HG03571 (cell line): ENCODE measurements around the gene TRIM71.
"Not testable (repeated sequence)": the region's sequence is repeated elsewhere in the genome, so short reads cannot be mapped to it uniquely, and the experiment has no call there.

Experiments
- ATAC-seq: cut with Tn5 transposase; IDR thresholded peaks from one replicate; pipeline ENCODE4 v1.9.1; 2021; ENCODE audit not compliant: unreplicated experiment

The TRIM71 gene

DNA sequence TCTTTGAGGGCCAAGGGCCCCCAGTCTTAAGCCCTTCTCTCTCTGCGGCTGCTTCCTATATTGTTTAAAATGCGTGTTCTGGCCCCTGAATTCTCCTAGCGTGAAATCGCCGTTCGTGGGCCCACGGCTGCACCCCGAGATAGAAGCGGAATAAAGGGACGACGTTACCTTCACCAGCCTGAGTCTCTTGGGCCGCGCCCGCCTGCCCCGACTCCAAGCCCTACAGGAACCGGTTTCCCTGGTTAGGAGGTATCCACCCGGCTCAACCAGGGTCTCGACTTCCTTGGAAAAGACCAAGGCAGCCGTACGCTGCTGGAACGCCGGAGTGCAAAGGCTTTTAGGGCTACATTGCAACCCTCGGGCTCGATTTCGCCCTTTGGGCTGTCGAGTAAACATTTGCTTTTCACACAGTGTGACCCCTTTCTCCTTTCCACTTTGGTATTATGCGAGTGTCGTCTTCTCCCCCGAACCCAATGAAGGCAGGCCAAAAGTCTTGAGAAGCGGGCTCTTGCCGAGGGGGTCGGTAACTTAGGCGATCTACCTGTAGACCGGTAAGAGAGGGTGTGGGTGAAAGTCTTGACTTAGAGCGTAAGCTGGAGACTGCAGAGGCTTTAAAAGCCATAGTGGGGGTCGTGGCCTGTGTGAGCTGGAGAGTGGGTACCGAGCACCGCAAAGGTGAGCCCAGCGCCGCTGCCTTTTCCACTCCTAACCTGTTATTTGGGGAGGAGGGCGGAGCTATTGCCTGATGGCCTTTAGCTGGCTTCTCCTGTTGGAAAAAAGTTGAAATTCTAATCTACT lies 2.0 kb downstream of the TRIM71 start:
- ATAC-seq: no peak

DNA sequence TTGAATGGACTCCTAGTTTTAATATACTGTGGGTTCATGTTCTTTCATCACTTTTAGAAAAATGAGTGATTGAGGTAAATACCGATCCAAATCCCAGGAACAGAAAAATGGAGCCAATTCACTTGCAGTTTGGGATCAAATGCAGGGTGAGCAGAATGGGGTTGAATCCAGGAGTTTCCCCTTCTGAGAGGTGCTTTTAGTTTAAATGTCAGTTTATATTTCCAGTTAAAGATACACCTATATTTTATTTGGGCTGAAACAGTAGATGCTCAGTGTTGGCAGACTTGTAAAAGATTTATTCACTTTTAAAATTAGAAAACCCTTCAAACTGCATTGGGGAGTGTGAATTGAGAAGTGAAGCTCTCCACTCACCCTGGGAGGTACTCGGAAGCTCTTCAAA lies 2.6 kb downstream of the TRIM71 start:
- no peak for ATAC-seq

DNA sequence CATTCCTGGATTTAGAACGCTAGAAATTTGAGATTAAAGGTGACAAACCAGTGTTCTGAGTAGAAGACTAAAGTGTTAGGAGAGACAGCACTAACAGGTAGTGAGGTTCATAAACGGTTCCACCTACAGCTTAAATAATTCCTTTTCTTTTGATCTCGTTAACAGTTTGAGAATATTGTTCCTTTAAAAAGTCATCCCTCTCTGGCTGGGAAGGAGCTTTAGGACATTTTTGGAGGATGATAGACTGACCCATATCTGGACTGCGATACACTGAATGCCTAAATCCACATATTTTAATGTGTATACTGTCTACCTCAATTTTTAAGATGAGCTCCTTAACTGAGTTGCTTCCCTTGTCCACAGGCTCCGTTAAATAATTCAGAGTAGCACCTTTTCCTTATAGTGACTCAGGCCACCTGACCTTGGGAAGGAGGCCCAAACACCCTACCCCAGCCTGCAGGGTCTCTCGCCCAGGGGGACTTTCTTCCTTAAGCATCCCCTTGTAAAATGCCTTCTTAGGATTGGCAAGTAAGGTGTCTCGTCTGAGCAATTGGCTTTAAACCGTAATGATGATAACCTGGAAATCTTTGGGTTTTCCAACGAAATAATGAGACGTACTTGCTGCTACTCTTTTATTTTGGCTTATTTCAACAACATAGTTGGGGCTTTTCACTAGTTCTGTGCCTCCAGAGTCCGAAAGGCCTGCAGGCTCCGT lies 3.3 kb downstream of the TRIM71 start:
- no peak for ATAC-seq

DNA sequence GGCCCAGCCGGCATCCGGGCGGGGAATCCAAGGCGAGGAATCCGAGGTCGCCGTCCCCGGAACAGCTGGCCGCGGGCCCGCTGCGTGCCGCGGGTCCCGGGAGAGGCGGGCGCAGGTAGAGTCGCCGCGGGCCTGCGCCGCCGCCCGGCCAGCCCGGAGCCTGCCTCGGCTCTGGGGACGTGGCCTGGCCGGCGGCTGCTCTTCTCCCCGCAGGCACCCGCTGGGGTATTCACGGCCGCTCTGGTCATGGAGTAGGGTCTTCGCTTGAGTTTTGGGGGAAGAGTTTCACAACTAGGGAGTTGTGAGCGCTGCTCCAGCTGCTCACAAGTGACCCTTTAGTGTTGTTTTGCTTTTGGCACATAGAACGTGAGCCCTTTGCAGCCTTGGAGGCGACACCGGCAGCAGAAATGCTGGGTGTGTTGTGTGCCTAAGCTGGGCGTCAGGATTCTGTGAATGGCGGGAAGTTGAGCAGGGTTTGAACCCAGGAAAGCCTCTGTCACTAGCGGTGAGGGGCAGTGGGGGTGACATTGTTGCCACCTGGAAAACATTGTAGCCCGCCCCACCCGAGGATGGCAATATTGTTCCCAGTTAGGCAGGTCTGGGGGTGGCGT lies 4.0 kb downstream of the TRIM71 start:
- no peak for ATAC-seq

DNA sequence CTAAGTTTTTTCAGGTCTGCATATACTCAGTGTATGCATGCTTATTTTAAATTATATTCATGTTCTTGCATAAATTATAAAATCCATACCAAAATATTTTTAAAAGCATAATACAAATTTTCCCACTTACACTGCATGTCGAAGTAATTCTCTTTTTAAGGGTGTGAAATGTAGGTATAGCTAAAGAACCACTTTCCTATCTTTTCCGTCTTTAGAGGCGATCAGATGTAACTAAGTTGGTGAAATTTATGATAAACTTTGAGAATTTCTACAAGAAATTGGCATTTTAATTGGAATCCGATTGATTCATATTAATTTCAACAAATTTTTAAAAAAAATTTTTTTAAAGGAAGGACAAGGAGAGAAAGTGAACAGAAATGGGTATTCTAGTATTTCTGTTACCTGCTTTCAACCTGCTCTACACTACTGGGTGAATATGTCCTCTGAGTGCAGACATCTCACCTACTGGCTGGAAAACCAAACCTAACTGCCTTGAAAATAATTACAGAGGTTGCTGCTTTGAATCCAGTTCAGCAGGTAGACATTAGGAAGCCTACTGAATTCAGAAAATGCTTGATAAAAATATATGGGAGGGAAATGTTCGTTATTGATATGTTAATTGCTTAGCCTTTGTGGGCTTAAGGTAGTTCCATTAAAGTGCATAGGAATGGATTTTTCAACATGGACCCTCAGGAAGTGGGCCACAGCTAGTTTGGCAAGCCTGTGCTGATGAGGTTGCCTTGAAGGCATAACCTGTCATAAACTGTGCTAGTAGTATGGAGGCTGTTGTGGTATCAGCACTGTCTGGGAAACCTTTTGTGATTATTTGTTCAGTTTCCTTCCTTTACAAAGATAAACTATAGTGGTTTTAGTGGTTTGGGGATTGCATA lies 5.1 kb downstream of the TRIM71 start:
- ATAC-seq: no peak

DNA sequence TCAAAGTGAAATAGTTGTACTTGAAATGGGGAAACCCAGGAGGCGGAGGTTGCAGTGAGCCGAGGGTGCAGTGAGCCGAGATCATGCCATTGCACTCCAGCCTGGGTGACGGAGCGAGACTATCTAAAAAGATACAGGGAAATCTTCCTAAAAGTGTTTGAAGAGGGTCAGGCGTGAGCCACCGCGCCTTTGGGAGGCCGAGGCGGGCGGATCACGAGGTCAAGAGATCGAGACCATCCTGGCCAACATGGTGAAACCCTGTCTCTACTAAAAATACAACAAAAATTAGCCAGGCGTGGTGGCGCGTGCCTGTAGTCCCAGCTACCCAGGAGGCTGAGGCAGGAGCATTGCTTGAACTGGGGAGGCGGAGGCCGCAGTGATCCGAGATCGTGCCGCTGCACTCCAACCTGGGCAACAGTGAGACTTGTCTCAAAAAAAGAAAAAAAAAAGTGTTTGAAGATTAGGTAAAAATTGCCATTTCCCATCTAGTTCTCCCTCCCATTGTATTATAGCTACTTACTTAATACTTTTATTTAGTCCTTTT lies 5.9 kb downstream of the TRIM71 start:
- ATAC-seq: not testable (repeated sequence)

DNA sequence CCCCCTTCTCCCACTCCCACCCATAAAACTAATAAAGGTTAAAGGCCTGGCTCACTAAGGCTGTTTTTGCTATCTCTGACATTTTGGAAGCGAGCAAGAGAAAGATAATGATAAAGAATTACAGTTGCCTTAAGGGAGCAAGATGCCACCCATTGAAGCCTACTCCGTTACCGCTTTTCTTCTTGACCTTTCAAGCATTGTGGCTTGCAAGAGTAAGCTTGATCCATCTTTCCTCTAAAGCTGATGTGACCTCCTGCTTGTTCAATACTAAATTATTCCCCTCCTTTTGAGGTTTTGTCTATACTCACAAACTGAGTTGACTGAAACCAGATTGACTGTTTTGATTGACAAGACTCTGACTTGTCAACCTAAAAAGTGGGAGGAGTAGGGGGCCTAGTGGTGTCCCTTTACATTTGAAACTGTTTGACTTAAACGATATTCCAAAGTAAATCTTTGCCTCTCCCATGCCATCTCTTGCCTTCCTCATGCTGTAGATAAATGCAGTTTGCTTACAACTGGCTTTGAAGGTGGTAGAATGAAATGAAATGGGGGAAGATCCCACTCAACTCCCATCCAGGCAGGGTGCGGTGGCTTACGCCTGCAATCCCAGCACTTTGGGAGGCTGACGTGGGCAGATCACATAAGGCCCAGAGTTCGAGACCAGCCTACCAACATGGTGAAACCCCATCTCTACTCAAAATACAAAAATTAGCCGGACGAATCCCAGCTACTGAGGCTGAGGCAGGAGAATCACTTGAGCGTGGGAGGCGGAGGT lies 8.0 kb downstream of the TRIM71 start:
- ATAC-seq: no peak

DNA sequence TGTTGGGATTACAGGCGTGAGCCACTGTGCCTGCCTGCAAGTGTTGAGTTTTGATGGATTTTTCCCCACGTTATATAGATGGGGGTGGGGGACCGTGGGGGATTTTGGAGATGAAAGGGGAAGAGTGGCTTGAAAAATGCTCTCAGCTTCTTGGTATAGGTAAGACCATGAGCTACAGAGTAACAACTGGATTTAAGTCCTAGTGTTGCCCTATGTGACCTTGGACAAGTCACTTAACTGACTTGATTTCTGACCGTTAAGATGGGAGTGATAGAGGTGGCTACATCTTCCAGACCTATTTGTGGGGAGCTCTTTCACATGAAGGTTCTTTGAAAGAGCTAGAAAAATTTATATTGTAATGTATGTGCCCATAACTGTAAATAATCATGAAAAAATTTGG lies 13.3 kb downstream of the TRIM71 start:
- no peak for ATAC-seq

DNA sequence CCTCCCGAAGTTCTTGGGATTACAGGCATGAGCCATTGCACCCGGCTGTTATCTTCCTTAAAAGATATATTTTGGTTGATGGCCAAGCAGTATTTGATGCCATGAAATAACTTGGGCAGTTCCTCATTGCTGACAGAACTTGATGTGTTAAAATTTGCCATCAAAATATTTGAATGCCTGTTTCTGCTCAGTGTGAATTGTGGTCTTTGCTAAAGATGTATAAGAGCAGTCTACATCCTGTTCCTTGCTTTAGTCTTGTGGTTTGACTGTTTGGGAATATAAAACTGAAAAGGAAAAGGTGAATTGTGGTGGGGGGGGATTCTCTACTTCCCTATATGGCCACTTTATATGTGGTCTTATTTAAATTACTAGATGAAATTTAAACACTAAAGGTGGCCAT lies 14.0 kb downstream of the TRIM71 start:
- ATAC-seq: no peak

DNA sequence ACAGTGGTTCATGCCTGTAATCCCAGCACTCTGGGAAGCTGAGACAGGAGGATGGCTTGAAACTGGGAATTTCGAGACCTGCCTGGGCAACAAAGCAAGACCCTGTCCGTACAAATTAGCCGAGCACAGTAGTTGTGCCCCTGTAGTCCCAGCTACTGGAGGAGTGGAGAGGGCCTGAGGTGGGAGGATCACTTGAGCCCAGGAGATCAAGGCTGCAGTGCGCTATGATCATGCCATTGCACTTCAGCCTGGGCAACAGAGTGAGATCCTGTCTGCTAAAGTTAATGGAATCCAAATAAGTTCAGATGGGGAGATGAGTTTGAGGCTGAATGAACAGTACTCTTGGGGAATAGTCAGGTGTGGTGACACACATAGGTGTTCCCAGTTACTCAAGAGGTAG lies 14.4 kb downstream of the TRIM71 start:
- no peak for ATAC-seq

DNA sequence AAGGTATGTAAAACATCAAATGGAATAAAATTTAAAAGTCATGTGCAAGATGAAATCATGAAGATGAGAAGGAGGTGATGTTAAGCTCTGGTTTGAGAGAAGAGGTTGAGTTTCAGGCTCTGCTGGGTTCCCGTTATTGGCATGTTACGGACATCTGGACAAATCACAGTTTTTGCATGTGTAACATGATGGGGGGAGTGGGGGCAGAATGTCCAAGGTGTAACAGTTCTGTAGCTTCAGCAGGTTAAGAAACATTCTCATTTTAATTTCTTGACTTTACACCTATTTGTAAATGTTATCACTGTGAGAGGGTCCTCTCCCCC lies 17.2 kb downstream of the TRIM71 start:
- no peak for ATAC-seq

DNA sequence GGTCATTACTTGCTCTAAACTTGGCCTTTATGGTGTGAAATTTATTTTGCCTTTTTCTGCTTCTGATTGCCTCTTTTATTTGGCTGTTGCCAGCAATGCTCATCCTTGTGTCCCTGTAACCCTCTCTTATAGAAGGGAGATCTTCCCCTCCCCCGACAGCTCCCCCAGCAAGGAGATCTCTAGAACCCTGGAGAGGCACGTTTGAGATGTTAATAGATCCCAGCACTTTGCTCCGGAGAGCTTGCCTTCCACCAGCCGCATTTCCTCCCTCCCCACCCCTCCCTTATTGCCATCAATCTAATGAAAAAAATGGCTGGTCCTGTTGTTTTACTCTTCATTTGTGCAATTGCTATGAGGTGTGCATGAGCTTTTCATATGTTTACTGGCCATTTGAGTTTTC lies 18.2 kb downstream of the TRIM71 start:
- no peak for ATAC-seq

DNA sequence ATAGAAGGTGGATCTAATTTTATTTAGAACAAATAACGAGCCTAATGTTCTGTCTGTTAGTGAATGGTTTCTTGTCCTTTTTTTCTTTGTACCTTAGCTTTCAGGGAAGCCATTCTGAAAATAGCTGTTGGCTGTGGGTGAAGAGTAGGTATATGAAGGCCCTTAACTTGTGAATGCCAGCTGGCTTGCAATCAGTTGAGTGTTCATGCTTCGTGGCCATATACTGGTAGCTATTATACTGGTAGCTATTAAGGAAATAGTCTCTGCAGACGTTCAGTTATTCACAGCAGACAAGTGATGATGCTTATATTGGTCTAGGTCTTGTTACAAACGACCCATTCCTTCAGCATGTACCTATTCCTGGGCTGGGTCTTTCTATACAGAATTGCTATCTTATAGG lies 18.8 kb downstream of the TRIM71 start:
- ATAC-seq: no peak

DNA sequence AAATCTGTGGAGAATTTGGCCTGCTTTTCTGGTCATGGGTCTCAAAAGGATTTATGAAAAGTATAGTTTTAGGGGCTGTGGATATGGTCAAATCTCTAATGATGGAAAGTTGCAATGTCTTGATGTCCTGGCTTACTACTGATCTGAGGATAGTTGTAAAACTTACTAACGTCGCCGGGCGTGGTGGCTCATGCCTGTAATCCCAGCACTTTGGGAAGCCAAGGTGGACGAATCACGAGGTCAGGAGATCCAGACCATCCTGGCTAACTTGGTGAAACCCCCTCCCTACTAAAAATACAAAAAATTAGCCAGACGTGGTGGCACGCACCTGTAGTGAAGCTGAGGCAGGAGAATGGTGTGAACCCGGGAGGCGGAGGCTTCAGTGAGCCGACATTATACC lies 19.6 kb downstream of the TRIM71 start:
- ATAC-seq: no peak

DNA sequence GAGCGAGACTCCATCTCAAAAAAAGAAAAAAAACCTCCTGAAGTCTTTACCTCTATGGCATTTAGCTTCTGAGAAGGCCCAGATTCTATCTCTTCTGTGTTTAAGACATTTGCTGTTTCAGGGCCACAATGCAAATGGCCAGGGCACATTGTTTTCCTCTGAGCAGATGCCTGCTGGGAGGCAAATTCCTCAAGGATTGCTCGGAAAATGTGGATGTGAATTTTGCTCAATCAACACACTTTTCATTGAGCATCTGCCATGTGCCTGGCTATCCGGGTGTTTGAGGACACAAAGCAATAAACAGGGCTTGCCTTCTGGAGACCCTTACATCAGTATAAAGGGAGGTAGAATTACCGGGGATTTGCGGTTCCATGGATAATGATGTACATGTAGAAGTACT lies 20.0 kb downstream of the TRIM71 start:
- ATAC-seq: no peak

DNA sequence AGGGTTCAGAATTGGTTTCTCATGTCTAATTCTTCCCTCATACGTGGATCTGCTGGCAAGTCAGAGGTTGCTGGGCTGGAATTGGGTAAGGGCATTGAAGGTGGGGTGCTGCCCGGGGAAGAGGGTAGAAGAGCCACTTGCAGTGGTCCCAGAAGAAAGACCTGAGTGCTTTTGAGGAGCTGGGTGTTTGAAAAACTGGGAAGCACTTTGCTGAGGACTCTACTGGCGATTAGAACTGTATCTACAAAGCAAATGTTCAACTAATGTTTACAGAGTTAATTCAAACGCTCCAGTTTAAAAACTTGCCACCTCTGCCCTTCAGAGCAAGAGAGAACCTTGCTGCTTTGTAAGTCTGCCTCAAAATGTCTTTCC lies 21.9 kb downstream of the TRIM71 start:
- ATAC-seq: no peak

DNA sequence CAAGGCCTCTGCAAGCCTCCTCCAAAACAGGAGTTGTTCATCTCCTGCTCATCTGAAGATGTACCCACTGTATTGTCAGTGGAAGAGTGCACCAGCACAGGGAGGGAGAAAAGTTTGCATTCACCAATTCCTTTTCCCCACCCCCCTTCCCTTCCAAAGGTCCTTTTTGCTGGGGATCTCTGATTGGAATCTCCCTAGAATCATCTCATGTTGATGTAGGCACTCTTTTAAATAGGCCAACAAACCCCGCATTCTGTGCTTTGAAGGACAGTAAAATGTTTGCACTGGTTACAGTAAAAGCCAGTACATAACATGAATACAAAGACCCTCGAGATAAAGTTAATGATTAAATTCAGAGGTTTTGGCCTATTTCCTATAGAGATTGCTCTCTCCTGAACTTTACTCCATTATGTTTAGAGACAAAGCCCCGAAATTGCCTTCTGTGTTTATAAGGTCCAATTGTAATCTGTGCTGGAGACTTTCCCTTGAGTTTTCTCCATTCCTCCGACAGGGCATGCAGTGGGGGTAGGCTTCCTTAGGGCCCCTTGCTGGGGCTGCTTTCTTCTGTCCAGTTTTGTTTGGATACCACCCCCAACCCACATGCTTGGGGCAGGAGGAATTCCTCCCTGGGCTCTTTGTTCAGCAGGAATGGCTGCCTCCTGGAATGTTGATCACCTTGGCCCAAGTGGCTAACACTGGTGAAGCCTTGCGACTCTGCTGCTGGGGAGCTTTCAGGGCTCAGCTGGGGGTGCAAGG lies 22.5 kb downstream of the TRIM71 start:
- no peak for ATAC-seq

DNA sequence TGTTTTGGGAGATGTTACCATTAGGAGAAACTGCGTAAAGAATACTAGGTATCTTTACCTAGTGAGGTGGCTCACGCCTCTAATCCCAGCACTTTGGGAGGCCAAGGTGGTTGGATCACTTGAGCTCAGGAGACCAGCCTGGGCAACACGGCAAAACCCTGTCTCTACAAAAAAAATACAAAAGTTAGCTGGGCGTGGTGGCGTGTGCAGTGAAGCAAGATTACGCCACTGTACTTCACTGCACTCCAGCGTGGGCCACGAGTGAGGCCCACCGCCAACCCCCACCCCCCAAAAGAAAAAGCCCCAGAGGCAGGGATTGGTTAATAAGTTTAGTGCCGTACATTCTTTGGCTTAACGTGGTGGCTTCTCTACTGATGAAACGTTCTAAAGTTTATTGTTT lies 23.5 kb downstream of the TRIM71 start:
- no peak for ATAC-seq

DNA sequence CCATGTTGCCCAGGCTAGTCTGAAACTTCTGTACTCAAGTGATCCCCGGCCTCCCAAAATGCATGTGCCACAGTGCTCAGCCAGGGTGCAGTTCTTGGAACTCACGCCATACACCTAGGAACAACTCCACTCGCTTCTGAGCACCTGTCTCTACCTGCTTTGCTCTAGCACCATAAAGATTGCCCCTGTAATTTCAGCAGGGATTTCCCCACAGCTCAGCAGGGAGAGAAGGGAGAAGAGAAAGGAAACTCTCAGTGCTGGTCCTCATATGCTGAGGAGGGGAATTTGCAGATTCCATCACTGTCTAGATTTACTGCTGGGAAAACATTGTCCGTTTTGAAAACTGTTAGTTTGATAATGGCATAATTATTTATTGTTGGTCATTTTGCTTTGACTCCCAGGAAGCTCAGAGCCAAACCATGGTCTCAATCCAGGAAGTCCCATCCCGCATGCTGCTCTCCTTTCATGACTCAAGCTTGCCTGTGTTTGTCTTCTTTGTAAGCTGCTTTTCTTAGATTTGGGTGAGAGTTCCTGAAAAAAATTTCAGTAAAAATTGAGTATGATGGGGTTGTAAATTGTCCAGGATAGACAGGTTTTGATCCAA lies 24.2 kb downstream of the TRIM71 start:
- ATAC-seq: no peak
